ENCODE results near the gene SCUBE2.

Gene SCUBE2

GRCh38 chr11:9091044-9091922 lies at the start of gene SCUBE2:
Gene SCUBE2, minus strand, starts transcription at chr11:9091599. Its CDS starts 71 bp downstream, at chr11:9091528.
- peak; percentile 64 for DNase-seq (ENCODE audit: low spot score)

- DNase-seq (ENCODE audit: low spot score): no peak
Observed at GRCh38 chr11:9141186-9141585, 49.8 kb upstream of the SCUBE2 start.

GRCh38 chr11:9139628-9140357 lies 48.4 kb upstream of the SCUBE2 start:
- DNase-seq (ENCODE audit: low spot score): no peak

GRCh38 chr11:9138612-9139579 lies 47.5 kb upstream of the SCUBE2 start:
- no peak for DNase-seq (ENCODE audit: low spot score)

GRCh38 chr11:9138133-9138453 lies 46.7 kb upstream of the SCUBE2 start:
- no peak for DNase-seq (ENCODE audit: low spot score)

GRCh38 chr11:9137293-9138132 lies 46.1 kb upstream of the SCUBE2 start:
- DNase-seq (ENCODE audit: low spot score): peak; percentile 89

GRCh38 chr11:9136741-9137140 lies 45.3 kb upstream of the SCUBE2 start:
- no peak for DNase-seq (ENCODE audit: low spot score)

- DNase-seq (ENCODE audit: low spot score): no peak
Observed at GRCh38 chr11:9133956-9134355, 42.6 kb upstream of the SCUBE2 start.

GRCh38 chr11:9132203-9132878 lies 40.9 kb upstream of the SCUBE2 start:
- DNase-seq (ENCODE audit: low spot score): no peak

- no peak for DNase-seq (ENCODE audit: low spot score)
Observed at GRCh38 chr11:9130297-9130696, 38.9 kb upstream of the SCUBE2 start.

- no peak for DNase-seq (ENCODE audit: low spot score)
Observed at GRCh38 chr11:9126636-9127035, 35.2 kb upstream of the SCUBE2 start.

GRCh38 chr11:9125185-9125886 lies 33.9 kb upstream of the SCUBE2 start:
- no peak for DNase-seq (ENCODE audit: low spot score)

- no peak for DNase-seq (ENCODE audit: low spot score)
Observed at GRCh38 chr11:9123595-9124304, 32.4 kb upstream of the SCUBE2 start.

GRCh38 chr11:9121469-9121796 lies 30.0 kb upstream of the SCUBE2 start:
- DNase-seq (ENCODE audit: low spot score): no peak

GRCh38 chr11:9120664-9121468 lies 29.5 kb upstream of the SCUBE2 start:
- DNase-seq (ENCODE audit: low spot score): no peak

GRCh38 chr11:9118277-9118676 lies 26.9 kb upstream of the SCUBE2 start:
- no peak for DNase-seq (ENCODE audit: low spot score)

- DNase-seq (ENCODE audit: low spot score): no peak
Observed at GRCh38 chr11:9112075-9112474, 20.7 kb upstream of the SCUBE2 start.

GRCh38 chr11:9109858-9110731 lies 18.7 kb upstream of the SCUBE2 start:
- no peak for DNase-seq (ENCODE audit: low spot score)

Measured in D341Med (cell line).